ENCODE results near the gene LINC00632. TPM values are rescaled to one million over a fixed set of nuclear protein-coding genes. Genes with fewer than 3 reads are reported as not detected.

Gene LINC00632
- total and polyA plus RNA-seq, 3 donors from 2014 or later: 0.87 to 10.2 (median 9.7) TPM

DNA sequence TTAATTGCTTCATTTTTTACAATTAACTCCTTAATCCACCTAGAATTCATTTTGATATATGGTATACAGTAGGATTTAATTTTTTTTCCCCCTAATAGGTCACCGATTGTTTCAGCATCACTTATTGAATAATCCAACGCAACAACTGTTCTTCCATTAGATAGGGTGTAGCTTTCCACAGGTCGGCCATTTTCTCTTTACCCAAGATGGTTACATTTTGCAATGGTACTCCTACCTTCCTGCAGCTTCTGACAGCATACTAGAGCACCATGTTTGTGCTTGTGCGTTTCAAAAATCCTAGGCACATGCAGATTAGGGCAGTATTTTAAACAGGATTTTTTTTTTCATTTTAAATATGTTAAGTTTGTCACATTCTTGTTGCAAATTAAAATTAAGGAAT is 2.3 kb downstream of the LINC00632 start:
- WGBS, 2 donors: 66 to 76% methylated on average over 4 of the region's 4 CpGs
- no peak for DNase-seq
- Histone ChIP-seq H3K36me3 (ENCODE audit: low read depth, missing control alignments) (no peaks in the 10 kb centered on the region), H3K27me3 (no peaks in the 10 kb centered on the region), H3K4me3 (no peak overlapping the region), H3K4me1 (no peaks in the 10 kb centered on the region), H3K27ac (no peak overlapping the region), H3K9me3 (no peaks in the 10 kb centered on the region)
- TF ChIP-seq, protein P1, sequence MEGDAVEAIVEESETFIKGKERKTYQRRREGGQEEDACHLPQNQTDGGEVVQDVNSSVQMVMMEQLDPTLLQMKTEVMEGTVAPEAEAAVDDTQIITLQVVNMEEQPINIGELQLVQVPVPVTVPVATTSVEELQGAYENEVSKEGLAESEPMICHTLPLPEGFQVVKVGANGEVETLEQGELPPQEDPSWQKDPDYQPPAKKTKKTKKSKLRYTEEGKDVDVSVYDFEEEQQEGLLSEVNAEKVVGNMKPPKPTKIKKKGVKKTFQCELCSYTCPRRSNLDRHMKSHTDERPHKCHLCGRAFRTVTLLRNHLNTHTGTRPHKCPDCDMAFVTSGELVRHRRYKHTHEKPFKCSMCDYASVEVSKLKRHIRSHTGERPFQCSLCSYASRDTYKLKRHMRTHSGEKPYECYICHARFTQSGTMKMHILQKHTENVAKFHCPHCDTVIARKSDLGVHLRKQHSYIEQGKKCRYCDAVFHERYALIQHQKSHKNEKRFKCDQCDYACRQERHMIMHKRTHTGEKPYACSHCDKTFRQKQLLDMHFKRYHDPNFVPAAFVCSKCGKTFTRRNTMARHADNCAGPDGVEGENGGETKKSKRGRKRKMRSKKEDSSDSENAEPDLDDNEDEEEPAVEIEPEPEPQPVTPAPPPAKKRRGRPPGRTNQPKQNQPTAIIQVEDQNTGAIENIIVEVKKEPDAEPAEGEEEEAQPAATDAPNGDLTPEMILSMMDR (IDR thresholded peaks at IDR 0.05): no peak
- TF ChIP-seq POLR2A (IDR thresholded peaks at IDR 0.05): no peak
- intact Hi-C loops (cut with DNase I; ENCODE audit: low total_unique reads): no loop called here

DNA sequence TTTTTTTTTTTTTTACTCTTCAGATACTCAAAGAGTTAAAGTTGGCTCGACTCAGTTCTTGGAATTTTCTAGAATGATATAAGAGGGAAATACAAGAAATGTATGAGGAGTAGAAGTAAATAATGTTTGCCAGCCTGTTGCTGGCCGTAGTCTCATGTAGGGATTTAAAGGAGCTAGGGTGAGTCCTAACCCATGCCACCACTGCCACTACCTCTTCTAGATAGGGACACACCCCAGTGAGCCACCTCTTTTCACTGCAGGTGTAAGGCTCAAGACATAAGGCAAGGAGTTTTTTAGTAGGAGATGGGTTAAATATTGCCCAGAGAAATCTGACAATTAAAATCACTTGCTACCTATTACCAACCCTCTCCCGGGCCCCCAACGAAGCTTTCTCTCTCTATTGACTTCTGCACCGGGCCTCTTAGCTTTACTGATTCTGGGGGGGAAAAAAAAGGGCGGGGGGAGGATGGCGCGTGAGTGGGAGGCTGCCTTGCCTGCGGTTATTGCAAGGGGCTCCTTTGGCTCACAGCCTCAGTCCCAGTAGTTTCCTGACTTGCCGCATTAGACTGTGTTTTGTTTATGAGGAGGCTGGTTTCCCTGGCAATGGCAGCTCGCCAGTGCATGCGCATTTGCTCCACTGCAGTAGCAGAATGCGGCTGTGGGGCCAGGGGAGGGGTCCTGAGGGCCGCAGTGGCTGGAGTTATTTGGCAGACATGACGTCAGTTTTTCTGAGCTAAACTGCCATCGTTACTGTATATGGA is 3.0 kb downstream of the LINC00632 start:
- no peak for TF ChIP-seq POLR2A (IDR thresholded peaks at IDR 0.05)
- TF ChIP-seq, protein P1 (IDR thresholded peaks at IDR 0.05): no peak
- H3K4me3 ChIP-seq: no peak overlapping the region
- no peak overlapping the region for H3K27ac ChIP-seq
- no peaks in the 10 kb centered on the region for H3K9me3 ChIP-seq
- H3K4me1 ChIP-seq: no peaks in the 10 kb centered on the region
- H3K27me3 ChIP-seq: no peaks in the 10 kb centered on the region
- 3 to 32% methylated on average over 2 to 16 of the region's 16 CpGs for WGBS, 2 donors
- peak; percentile 43 for DNase-seq
- intact Hi-C loops (cut with DNase I; ENCODE audit: low total_unique reads): no loop called here
- no peaks in the 10 kb centered on the region for H3K36me3 ChIP-seq (ENCODE audit: low read depth, missing control alignments)

DNA sequence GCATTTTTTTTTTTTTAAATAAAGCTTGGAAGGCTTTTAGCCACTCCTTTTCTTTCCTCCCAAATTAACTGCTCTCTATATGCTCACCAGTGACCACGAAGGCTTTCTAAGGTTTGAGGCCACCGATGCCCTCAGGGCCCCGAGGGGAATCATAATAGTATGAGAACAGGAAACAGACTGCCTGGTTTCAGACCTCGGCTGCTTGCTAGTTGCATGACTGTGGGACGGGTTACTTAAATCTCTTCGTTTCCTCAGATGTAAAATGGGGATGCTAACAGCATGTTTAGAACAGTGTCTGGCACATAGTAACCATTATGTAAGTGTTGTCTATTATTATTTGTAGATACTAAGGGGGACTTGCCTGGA is 3.6 kb downstream of the LINC00632 start:
- Histone ChIP-seq H3K4me1 (no peaks in the 10 kb centered on the region), H3K36me3 (ENCODE audit: low read depth, missing control alignments) (no peaks in the 10 kb centered on the region), H3K27ac (no peak overlapping the region), H3K27me3 (no peaks in the 10 kb centered on the region), H3K9me3 (no peaks in the 10 kb centered on the region), H3K4me3 (no peak overlapping the region)
- no peak for DNase-seq
- intact Hi-C loops (cut with DNase I; ENCODE audit: low total_unique reads): no loop called here
- WGBS, 2 donors: 19% methylated on average over 4 to 6 of the region's 6 CpGs
- TF ChIP-seq, protein P1 (IDR thresholded peaks at IDR 0.05): no peak
- no peak for TF ChIP-seq POLR2A (IDR thresholded peaks at IDR 0.05)

DNA sequence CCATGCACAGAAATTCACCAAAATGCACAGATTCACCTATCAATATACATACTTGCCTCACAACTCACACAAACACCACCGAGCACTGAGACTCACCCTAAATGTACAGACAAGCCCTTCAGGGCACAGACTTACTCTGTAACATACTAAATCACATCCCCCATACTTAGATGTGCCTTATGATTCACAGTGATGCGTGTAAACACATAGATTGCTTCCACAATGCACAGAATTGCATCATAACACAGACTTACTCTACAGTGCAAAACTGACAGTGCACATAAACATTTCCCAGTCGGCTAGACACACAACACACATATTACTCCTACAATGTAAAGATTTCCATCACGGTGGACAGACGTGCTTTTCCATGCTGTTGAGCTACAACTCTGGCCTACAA is 6.2 kb downstream of the LINC00632 start:
- WGBS, 2 donors: 92 to 98% methylated on average over 5 of the region's 5 CpGs
- H3K27ac ChIP-seq: no peak overlapping the region
- no peaks in the 10 kb centered on the region for H3K27me3 ChIP-seq
- DNase-seq: no peak
- no peaks in the 10 kb centered on the region for H3K36me3 ChIP-seq (ENCODE audit: low read depth, missing control alignments)
- intact Hi-C loops (cut with DNase I; ENCODE audit: low total_unique reads): no loop called here
- no peaks in the 10 kb centered on the region for H3K4me1 ChIP-seq
- H3K4me3 ChIP-seq: no peak overlapping the region
- H3K9me3 ChIP-seq: no peaks in the 10 kb centered on the region
- TF ChIP-seq, protein P1 (IDR thresholded peaks at IDR 0.05): no peak
- no peak for TF ChIP-seq POLR2A (IDR thresholded peaks at IDR 0.05)

Data from testis (tissue), 3 donors.